GM12801 (cell line): Measurements from ENCODE around the gene HM13.

Source experiments
- TF ChIP-seq, protein P1 (sequence below): IDR thresholded peaks from one replicate; pipeline ENCODE4 v1.5.1; 2011; ENCODE audit warnings: control low read depth; ENCODE audit not compliant: insufficient read length; ENCODE audit errors: extremely low read depth

Gene HM13, protein sequence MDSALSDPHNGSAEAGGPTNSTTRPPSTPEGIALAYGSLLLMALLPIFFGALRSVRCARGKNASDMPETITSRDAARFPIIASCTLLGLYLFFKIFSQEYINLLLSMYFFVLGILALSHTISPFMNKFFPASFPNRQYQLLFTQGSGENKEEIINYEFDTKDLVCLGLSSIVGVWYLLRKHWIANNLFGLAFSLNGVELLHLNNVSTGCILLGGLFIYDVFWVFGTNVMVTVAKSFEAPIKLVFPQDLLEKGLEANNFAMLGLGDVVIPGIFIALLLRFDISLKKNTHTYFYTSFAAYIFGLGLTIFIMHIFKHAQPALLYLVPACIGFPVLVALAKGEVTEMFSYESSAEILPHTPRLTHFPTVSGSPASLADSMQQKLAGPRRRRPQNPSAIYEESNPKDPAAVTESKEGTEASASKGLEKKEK

DNA sequence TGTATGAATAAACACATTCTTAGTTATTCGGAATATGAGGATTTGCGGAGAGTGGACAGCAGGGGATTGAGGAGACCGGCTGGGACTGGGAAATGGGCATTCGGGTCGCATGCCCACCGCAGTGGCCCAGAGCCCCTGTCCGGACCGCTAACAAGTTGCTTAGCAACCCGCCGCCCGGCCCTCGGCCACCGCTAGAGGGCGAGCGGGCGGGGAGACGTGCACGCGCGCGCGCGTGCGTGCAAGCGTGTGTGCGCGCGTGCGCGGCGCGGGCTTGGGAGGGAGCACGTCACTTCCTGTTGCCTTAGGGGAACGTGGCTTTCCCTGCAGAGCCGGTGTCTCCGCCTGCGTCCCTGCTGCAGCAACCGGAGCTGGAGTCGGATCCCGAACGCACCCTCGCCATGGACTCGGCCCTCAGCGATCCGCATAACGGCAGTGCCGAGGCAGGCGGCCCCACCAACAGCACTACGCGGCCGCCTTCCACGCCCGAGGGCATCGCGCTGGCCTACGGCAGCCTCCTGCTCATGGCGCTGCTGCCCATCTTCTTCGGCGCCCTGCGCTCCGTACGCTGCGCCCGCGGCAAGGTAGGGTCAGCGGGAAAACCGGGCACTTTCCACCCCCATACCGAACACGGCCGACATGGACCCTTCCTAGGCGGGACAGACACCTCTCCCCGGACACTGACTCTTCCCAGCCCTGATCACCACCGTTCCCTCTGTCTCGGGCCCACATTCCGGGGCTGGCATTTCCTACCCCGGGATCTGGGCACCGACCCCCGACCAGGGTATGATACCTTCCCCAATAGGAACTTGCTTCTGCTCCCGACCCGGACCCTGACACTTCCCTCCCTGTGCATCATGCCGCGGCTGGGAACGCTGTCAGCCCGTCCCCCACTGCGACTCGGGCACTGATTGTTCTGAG lies at the start of gene HM13:
Gene HM13 (plus strand): TSS at position 289 of the 918 bp plus-strand sequence. CDS start 110 bp downstream, at position 399.
- TF ChIP-seq, protein P1, sequence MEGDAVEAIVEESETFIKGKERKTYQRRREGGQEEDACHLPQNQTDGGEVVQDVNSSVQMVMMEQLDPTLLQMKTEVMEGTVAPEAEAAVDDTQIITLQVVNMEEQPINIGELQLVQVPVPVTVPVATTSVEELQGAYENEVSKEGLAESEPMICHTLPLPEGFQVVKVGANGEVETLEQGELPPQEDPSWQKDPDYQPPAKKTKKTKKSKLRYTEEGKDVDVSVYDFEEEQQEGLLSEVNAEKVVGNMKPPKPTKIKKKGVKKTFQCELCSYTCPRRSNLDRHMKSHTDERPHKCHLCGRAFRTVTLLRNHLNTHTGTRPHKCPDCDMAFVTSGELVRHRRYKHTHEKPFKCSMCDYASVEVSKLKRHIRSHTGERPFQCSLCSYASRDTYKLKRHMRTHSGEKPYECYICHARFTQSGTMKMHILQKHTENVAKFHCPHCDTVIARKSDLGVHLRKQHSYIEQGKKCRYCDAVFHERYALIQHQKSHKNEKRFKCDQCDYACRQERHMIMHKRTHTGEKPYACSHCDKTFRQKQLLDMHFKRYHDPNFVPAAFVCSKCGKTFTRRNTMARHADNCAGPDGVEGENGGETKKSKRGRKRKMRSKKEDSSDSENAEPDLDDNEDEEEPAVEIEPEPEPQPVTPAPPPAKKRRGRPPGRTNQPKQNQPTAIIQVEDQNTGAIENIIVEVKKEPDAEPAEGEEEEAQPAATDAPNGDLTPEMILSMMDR = no peak

DNA sequence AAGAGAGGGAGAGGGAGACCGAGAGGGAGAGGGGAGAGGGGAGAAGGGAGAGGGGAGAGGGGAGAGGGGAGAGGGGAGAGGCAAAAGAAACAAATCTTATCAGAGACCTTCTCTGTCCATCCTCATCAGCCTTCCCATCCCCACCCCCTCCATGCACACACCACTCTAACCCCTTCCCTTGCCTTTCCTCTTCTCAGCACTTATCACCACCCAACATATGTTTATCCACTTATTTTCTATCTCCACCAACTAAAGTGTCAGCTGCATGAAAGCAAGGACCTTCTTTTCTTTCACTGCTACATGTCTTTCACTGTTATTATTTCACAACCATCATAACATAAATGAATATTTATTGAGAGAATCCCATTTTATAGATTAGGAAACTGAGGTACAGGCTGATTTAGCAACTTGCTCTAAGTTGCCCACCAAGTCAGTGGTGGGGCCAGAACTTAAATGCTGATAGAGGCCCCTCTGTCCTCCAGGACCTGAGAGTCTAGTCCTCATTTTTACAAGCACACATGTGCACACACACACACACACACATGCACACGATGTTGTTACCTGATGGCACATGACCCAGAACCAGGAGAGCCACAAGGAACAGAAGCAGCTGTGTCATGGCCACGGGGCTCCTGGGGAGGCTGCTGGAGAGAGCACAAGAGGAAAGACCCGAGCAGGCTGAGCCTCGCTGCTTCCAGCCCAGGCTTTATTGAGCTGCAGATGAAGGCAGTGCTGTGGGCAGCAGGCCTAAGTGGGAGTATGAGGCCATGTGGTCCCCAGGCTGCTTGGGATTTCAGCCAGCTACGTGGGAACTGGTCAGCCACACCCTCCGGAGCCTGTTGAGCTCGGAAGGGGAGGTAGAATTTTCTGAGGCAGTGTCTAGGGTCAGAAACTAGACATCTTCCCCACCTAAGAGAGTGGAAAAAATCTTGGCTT lies 41.6 kb upstream of the HM13 start:
- TF ChIP-seq, protein P1 = no peak

DNA sequence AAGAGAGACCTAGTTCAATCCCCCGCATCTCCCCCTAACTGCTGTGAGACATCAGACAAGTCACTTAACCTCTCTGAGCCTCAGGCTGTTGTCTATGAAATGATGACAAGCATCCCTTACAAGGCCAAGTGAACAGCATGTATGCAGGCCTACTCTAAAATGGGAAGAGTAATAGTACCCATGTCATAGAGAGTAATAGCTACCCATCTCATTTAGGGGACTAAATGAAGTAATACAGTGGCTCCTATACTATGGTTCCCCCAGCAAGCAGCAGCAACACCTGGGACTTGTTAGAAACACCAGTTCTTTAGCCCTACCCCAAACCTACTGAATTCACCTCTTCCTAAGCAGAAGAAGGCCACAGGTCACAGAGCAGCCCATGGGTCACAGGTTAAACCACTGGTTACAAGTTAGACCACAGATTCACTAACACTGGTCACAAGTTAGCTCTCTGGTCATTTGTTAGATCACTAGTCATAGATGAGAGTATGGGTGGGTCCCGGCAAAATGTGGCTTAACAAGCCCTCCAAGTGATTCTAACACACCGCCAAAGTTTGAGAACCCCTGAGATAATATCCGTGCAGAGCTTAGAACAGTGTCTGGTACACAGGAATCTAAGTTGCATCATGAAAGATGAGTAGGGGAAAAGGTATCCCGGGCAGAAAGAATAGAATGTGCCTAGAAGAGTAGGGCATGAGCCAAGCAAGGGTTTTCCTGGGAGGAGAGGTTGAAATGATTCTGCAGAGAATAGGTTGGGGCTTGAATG lies 40.7 kb upstream of the HM13 start:
- TF ChIP-seq, protein P1 = no peak

DNA sequence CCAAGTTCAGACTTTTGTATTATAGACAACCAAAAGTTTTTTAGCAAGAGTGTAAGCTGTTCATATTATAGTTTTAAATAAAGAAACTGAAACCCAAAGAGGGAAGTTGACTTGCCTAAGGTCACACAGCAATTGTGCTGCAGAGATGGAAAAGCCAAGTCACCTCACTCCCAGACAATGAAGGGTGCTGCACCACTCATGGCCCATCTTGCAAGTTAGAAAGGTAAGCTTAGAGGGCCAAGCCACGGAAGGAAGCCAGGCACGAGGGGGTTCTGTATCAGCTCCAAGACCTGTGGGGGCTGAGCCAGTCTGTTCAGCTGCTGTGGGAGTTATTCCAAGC lies 40.2 kb upstream of the HM13 start:
- TF ChIP-seq, protein P1 = no peak

DNA sequence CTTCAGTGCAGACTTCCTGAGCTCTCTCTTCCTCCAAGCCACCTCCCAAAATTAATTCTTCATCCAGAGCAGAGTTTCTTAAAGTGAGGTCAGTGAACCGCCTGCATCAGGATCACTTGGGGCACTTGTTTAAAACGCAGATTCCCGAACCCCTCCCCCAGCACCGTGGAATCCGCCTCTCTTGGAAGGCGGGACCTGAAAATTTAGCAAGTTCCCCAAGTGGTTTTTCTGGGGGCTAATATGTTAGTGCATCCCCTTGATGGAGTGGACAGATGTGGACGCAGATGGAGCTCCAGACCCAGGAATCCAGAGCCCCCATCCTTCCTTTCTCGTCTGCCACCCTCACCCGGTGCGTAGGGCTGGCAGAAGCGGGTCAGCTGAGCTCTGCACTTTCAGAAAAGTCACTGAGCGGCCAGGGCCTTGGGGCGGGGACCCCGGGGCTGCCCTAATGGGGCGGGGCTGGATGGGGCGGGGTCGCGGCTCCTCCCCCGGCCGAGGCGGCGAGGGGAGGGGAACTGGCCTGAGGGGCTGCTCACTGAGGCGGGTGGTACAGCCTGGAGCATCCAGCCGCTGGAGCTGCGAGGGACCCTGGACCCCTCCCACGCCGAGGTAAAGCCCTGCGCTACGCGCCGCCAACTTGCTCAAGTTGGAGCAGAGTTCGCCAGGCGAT lies 39.3 kb upstream of the HM13 start, which contains the start of the genes DEFB124 and REM1:
Gene DEFB124 (minus strand): TSS at position 370 of the 670 bp plus-strand sequence. CDS start 2,114 bp downstream, outside the sequence.
Gene REM1 (plus strand): TSS at position 531 of the 670 bp plus-strand sequence. CDS start 1,158 bp downstream, outside the sequence.
- TF ChIP-seq, protein P1 = no peak
